Measurements from ENCODE around the gene MAD1L1. TPM values are rescaled to one million over a fixed set of nuclear protein-coding genes. Genes with fewer than 3 reads are reported as not detected.

MAD1L1 gene
- total and polyA plus RNA-seq, 2 of the 8 experiments (the other 6 are each of a cell fraction or from before 2014, with no cell fraction given), result 40.4 to 44.6 TPM

DNA sequence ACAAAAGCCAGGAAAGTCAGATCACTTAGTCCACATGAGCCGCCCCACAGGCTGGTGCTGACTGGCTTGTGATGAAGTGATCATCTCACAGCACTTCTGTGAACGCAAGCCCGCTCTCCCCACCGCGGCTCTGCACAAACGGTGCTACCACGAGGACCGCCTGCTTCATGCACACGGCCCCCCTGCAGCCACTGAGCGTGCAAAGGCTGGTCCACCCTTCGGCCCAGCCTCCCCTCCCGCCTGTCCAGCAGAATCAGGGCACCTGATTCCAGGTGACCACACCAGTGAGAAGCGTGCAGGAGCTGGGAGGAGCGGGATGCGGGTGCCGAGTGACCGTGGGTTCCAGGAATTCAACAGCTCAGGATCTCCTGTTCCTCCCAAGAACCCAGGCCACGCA is 32.2 kb downstream of the MAD1L1 start (continued):
- TF ChIP-seq, protein P1, sequence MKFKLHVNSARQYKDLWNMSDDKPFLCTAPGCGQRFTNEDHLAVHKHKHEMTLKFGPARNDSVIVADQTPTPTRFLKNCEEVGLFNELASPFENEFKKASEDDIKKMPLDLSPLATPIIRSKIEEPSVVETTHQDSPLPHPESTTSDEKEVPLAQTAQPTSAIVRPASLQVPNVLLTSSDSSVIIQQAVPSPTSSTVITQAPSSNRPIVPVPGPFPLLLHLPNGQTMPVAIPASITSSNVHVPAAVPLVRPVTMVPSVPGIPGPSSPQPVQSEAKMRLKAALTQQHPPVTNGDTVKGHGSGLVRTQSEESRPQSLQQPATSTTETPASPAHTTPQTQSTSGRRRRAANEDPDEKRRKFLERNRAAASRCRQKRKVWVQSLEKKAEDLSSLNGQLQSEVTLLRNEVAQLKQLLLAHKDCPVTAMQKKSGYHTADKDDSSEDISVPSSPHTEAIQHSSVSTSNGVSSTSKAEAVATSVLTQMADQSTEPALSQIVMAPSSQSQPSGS (IDR thresholded peaks at IDR 0.05; ENCODE audit: low read length), result no peak
